Activated CD4-positive, alpha-beta T cell treated with anti-CD3 and anti-CD28 coated beads for 48 hours (primary cell): Measurements from ENCODE around the gene MSX1.
A peak's percentile ranks its signal among the peaks of the same experiment; 100 is the strongest.

Experiments used
- DNase-seq: peaks from one replicate; pipeline ENCODE4 v3.0.0-alpha.2; 2020

Gene MSX1

DNA sequence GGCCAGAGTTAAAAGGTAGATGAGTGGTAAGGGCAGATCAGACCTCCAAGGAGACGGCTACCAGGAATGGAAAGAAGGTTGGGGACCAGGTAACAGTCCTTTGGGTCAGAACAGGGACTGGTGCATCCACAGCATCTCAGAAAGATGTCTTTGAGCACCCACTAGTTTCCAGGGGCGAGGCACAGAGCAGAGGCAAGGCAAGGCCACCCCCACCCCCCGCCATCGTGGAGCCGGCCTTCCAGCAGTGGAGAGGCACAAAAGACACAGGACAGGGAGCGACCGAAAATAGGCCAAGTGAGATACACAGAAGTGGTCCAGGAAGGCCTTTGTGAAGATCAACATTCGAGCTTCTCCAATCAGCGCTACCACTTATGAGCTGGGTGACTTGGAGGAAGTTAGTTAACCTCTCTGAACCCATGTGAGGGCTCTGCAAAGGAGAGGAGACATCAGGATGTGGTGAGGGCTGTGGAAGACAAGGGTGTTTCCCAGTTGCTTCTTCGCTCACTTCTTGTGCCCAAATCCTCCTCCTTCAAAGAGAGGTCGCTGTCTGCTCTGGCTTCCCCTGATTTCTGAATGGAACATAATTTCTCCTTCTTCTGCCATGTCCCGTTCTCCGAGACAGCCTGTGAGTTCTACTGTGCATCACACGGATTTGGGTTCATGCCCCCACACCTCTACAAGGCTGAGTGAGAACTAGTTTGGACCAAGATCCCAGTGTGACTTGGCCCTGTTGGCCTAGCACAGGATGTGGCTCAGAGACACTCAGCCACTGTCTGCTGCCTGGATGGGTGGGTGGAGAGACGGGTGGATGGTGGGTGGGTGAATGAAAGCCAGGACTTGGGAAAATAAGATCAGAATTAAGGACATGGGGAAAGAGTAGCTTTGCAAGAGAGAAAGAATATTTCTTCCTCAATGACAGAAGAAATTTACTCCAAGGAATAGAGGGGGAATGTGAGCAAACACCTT, 16.7 kb upstream of the MSX1 start:
- no peak for DNase-seq

- DNase-seq, result no peak
These were observed 15.7 kb upstream of the MSX1 start for GRCh38 chr4:4843635-4844291.

DNA sequence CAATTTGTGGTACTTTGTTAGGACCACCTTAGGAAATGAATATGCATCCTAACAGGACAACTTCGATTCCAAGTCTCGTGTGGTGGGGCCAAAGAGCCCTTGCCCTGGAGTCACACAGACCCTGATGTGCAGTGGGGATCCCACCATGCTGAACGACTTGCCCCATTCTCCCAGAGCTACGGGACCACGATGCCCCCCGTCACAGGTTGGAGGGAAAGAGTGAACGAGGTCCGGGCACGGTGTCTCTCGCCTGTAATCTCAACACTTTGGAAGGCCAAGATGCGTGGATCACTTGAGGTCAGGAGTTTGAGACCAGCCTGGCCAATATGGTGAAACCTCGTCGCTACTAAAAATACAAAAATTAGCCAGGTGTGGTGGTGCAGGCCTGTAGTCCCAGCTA, 14.4 kb upstream of the MSX1 start:
- no peak for DNase-seq

GRCh38 chr4:4847011-4847410, 12.5 kb upstream of the MSX1 start:
- DNase-seq, result no peak

- DNase-seq, result no peak
These were observed 10.9 kb upstream of the MSX1 start for GRCh38 chr4:4848540-4848939.

DNA sequence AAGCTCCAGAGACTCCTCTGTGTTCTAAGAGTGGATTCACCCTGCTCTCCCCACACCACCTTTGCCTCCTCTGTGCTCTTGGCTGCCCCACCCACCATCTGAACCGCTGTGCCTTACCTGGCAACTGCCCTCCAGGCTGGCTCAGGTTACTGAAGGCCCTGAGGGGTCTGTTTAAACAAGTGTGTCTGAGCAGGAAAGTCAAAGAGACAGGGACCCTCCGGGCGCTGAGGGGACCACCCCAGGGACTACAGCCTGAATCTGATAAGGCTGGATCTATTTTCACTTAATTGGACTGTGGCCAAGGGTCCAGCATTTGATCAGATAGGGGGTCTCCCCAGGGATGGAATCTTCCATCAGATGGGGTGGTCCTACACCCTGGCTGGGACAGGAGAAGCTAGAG, 10.4 kb upstream of the MSX1 start:
- no peak for DNase-seq

GRCh38 chr4:4849524-4850193, 9.8 kb upstream of the MSX1 start:
- no peak for DNase-seq

DNA sequence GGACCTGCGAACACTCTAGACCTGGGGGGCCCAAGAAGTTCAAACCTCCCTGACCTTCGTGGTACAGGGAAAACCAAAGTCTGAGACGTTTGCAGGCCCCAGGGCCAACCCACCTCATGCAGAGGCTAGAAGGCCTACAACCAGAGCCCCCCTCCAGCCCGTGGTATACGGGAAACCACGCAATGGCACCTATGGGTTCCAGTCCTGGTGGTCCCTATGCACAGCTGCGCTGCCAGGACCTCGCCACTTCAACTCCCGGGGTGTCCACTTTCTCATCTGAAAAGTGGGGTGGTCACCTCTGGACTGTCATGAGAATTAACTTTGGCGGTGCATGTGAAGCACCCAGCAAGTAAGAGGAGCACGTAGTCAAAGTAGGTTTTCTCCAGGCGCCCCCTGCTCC, 8.4 kb upstream of the MSX1 start:
- DNase-seq, result no peak

DNA sequence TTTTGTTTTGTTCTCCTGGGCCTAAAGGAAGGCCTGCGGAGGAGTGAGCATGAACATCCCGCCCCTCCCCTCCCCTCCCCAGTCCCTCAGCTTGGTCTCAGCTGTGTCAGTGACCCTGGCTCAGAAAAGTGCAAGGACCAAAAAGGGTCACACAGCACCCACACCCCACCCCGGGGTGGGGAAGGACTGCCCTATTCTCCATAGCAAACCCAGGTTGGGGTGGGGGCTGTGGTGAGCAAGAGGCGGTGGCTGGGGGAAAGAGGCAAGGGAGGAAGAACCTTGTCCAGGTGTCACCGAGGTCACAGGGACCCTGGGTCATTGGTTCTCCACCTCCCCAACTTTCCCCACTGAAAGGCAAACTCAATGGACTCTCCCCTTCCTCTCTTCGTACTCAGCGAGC, 7.6 kb upstream of the MSX1 start:
- DNase-seq, result no peak

DNA sequence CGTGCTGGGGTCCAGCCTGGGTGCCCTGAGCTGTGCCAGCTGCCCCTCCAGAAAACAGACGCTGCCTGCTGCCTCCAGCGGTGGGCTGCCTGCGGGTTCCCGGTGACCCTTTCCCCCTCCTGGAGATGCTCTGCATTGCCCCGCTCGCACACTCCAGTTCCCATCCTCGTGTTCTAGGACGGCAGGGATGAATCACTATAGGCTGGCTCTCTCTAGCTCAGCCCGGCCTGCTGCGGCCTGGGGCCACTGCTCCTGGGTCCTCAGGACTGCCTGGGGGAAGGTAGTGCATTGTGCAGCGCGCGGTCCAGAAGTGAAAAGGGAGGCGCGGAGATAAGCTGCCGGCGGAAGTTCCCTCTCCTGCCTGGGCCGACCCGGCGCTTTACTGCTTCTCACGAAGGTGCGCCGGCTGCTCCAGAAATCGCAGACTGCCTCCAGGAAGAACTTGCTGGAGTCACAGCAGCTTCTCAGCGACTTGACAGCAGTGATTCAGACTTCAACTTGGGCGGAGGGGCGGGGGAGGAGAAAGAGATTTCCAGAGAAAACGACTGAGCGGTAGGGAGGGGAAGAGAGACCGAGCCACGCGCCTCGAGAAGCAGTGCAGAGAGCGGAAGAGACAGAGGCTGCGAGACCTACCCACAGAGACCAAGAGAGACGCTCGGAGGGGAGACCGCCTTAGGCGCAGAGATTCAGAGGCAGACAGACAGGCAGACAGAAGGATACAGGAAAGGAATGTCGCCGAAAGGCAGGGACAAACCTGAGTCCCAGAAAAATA, 6.7 kb upstream of the MSX1 start:
- peak; percentile 56 for DNase-seq

- DNase-seq, result no peak
These were observed 6.1 kb upstream of the MSX1 start for GRCh38 chr4:4853371-4853823.

DNA sequence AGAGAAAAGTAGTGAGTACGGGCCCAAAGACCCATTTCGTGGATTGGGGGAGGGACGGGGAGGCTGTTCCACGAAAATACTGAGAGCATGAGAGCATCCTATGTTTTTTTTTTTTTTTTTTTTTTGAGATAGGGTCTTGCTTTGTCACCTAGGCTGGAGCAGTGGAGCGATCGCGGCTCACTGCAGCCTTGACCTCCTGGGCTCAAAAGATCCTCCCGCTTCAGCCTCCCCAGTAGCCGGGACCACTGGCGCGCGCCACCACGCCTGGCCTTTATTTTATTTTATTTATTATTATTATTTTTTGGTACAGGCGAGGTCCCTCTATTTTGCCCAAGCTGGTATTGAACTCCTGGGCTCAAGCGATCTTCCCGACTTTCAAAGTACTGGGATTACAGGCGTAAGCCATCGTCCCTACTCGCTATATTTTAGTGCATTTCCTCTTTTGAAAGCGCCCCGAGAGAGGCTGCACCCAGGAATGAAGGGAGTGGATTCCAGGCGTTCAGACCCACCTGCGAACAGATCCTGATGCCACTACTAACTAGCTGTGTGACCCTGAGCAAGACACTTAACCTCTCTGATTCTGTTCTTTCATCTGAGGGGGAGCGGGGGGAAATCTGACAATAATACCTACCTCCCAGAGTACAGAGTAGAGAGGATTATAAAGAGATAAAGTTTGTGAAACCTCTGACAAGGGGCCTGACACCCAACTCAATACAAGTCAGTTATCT, 5.4 kb upstream of the MSX1 start:
- DNase-seq, result no peak

- DNase-seq, result no peak
These were observed 4.7 kb upstream of the MSX1 start for GRCh38 chr4:4854649-4855295.

- no peak for DNase-seq
These were observed 4.0 kb upstream of the MSX1 start for GRCh38 chr4:4855301-4856070.

- no peak for DNase-seq
These were observed 3.1 kb upstream of the MSX1 start for GRCh38 chr4:4856071-4857000.

DNA sequence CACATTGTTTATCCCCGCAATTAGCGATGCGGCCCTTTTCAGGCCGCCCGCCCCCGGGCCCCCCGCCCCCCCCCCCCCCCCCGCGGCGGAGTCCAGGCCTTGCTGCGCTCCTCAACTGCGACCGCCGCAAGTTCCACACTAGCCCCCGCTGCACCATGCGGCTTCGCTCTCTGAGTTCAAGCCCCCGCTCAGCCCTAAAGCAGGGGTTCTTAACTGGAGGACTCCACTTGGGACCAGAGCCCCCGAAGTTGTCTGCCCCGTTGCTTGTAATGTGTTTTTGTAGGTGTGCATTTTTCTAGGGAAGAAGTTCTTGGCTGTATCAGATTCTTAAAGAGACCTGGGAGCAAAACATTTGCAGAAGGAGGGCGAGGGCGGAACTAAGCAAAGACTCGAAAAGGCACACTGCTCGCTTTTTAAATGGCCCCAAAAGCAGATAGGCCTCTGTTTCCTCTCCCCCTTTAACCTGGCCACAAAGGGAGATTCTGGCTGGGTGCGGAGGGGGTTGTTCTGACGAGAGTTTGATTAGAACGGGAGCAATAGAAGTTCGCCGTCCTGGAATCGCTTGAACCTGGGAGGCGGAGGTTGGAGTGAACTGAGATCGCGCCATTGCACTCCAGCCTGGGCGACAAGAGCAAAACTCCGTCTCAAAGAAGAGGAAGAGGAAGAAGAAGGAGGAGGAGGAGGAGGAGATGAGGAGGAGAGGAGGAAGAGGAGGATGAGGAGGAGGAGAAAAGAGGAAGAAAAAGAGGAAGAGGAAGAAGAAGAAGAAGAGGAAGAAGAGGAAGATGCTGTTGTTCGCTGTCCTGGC, 2.3 kb upstream of the MSX1 start:
- DNase-seq, result no peak

DNA sequence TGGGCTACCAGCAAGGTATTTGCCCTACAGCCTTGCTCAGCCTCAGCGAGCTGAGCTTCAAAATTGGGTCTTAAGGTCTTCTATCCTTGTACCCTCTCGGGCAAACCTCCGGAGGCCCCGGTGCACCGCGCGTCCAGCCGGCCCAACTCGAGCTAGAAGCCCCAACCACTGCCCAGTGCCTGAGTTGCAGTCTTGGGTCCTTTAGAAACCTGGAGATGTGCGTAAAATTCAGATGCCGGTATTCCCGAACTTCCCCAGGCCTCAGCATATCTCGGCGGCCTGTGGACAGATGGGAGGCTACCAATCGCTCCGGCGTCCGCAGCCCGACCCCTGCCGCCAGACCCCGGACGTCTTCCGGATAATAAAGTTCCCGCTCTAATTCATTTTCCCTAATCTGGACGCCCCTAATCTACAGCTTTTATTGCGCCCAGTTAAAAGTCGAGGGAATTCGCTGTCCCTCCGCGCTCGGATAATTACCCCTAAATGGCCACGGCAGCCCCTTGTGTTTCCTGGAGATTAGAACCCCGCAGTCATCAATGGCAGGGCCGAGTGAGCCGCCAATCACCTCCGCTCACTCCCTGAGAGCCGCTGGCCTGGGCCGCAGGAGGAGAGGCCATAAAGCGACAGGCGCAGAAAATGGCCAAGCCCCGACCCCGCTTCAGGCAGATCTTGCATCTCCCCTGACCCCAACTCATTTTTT, 1.5 kb upstream of the MSX1 start:
- no peak for DNase-seq
